Measurements from ENCODE around the gene ERO1B. TPM values are rescaled to one million over a fixed set of nuclear protein-coding genes. Genes with fewer than 3 reads are reported as not detected.

The ERO1B gene
- total and polyA plus RNA-seq, 2 donors (not counting 1 experiment from before 2014, with no cell fraction given), result 2.2 to 5.0 TPM

GRCh38 chr1:236302941-236303340 lies 21.2 kb upstream of the ERO1B start:
- TF ChIP-seq EZH2 (IDR thresholded peaks at IDR 0.05; ENCODE audit: low read length, missing control alignments) (no peak), CTCF (conservative IDR thresholded peaks at IDR 0.05 in 1 of 2, IDR thresholded peaks at IDR 0.05 in 1 of 2; ENCODE audit: low read depth in 1 of 2, low read length in 2 of 2) (no peak)
- no peak for DNase-seq (ENCODE audit: low read depth in 2 of 2)
- Histone ChIP-seq H3K27ac (ENCODE audit: insufficient read depth, low read length) (no peak overlapping the region), H2AFZ (ENCODE audit: low read length) (no peak overlapping the region), H3K27me3 (ENCODE audit: control insufficient read depth, insufficient read depth, low read length) (no peaks in the 10 kb centered on the region), H3K4me1 (ENCODE audit: control insufficient read depth, extremely low read depth, insufficient read depth, low read length) (no peaks in the 10 kb centered on the region), H3K79me2 (ENCODE audit: control insufficient read depth, insufficient read depth, low read length) (no peaks in the 10 kb centered on the region), H3K4me3 (replicated peaks in 1 of 4; ENCODE audit: control extremely low read depth in 1 of 4, insufficient read depth in 1 of 4, low read depth in 3 of 4, low read length in 4 of 4) (no peak overlapping the region), H3K4me2 (ENCODE audit: extremely low read depth, insufficient read depth, low read length) (no peak overlapping the region), H3K9ac (ENCODE audit: insufficient read depth, low read length) (no peak overlapping the region), H4K20me1 (ENCODE audit: control insufficient read depth, extremely low read depth, insufficient read depth, low read length) (no peaks in the 10 kb centered on the region), H3K9me3 (ENCODE audit: control insufficient read depth, insufficient read depth, low read depth, low read length) (no peaks in the 10 kb centered on the region), H3K36me3 (ENCODE audit: control insufficient read depth, insufficient read depth, low read length) (no peaks in the 10 kb centered on the region)

- no peak overlapping the region for H3K9ac ChIP-seq (ENCODE audit: insufficient read depth, low read length)
- no peak overlapping the region for H2AFZ ChIP-seq (ENCODE audit: low read length)
- no peak overlapping the region for H3K4me2 ChIP-seq (ENCODE audit: extremely low read depth, insufficient read depth, low read length)
- H3K36me3 ChIP-seq (ENCODE audit: control insufficient read depth, insufficient read depth, low read length), result no peaks in the 10 kb centered on the region
- no peaks in the 10 kb centered on the region for H3K4me1 ChIP-seq (ENCODE audit: control insufficient read depth, extremely low read depth, insufficient read depth, low read length)
- H3K27ac ChIP-seq (ENCODE audit: insufficient read depth, low read length), result no peak overlapping the region
- no peak for TF ChIP-seq CTCF (conservative IDR thresholded peaks at IDR 0.05 in 1 of 2, IDR thresholded peaks at IDR 0.05 in 1 of 2; ENCODE audit: low read depth in 1 of 2, low read length in 2 of 2)
- TF ChIP-seq EZH2 (IDR thresholded peaks at IDR 0.05; ENCODE audit: low read length, missing control alignments), result no peak
- no peak overlapping the region for H3K4me3 ChIP-seq (replicated peaks in 1 of 4; ENCODE audit: control extremely low read depth in 1 of 4, insufficient read depth in 1 of 4, low read depth in 3 of 4, low read length in 4 of 4)
- H4K20me1 ChIP-seq (ENCODE audit: control insufficient read depth, extremely low read depth, insufficient read depth, low read length), result no peaks in the 10 kb centered on the region
- no peaks in the 10 kb centered on the region for H3K27me3 ChIP-seq (ENCODE audit: control insufficient read depth, insufficient read depth, low read length)
- H3K9me3 ChIP-seq (ENCODE audit: control insufficient read depth, insufficient read depth, low read depth, low read length), result no peaks in the 10 kb centered on the region
- H3K79me2 ChIP-seq (ENCODE audit: control insufficient read depth, insufficient read depth, low read length), result no peaks in the 10 kb centered on the region
- no peak for DNase-seq (ENCODE audit: low read depth in 2 of 2)
These were observed 20.2 kb upstream of the ERO1B start for GRCh38 chr1:236301958-236302335.

DNA sequence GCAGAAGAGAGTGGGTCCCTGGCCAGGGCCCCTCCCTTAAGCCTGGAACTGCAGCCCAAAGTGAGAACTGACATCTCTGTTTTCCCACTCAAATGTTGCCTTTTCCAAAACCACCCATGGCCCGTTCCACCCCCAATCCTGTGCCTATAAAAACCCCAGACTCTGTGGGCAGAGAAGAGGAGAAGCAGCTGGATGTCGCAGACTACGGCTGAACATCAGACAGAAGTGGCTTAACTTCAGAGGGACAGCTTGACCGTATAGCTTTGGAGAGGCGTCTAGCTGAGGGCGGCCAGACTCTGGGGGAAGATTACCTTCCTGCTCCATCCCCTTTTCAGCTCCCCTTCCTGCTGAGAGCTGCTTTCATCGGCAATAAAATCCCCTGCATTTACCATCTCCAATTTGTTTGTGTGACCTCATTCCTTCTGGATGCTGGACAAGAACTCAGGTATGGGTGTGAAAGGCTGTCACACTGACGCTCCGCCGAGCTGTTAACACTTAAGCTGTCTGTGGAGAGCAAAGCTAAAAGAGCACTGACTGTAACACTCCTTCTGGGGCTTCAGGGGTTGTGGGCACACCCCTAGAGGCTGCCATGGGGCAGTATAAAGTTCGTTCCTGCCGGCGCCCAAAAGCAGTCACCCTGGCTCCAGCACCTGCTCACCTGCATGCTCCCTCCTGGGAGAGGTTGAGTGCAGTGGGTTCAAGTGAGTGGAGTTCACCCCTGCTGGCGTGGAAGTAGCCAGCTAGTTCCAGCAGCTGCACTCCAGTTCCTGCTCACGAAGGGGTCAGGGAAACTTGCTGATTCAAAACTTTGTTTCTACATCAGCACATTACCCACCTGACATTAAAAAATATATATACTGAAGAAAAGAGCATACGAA lies 19.6 kb upstream of the ERO1B start:
- no peak for DNase-seq (ENCODE audit: low read depth in 2 of 2)
- no peaks in the 10 kb centered on the region for H3K79me2 ChIP-seq (ENCODE audit: control insufficient read depth, insufficient read depth, low read length)
- H3K36me3 ChIP-seq (ENCODE audit: control insufficient read depth, insufficient read depth, low read length), result no peaks in the 10 kb centered on the region
- no peaks in the 10 kb centered on the region for H3K27me3 ChIP-seq (ENCODE audit: control insufficient read depth, insufficient read depth, low read length)
- no peaks in the 10 kb centered on the region for H4K20me1 ChIP-seq (ENCODE audit: control insufficient read depth, extremely low read depth, insufficient read depth, low read length)
- H3K4me2 ChIP-seq (ENCODE audit: extremely low read depth, insufficient read depth, low read length), result no peak overlapping the region
- no peak overlapping the region for H3K27ac ChIP-seq (ENCODE audit: insufficient read depth, low read length)
- TF ChIP-seq CTCF (conservative IDR thresholded peaks at IDR 0.05 in 1 of 2, IDR thresholded peaks at IDR 0.05 in 1 of 2; ENCODE audit: low read depth in 1 of 2, low read length in 2 of 2) (no peak), EZH2 (IDR thresholded peaks at IDR 0.05; ENCODE audit: low read length, missing control alignments) (no peak)
- no peaks in the 10 kb centered on the region for H3K9me3 ChIP-seq (ENCODE audit: control insufficient read depth, insufficient read depth, low read depth, low read length)
- no peak overlapping the region for H3K9ac ChIP-seq (ENCODE audit: insufficient read depth, low read length)
- no peaks in the 10 kb centered on the region for H3K4me1 ChIP-seq (ENCODE audit: control insufficient read depth, extremely low read depth, insufficient read depth, low read length)
- no peak overlapping the region for H2AFZ ChIP-seq (ENCODE audit: low read length)
- no peak overlapping the region for H3K4me3 ChIP-seq (replicated peaks in 1 of 4; ENCODE audit: control extremely low read depth in 1 of 4, insufficient read depth in 1 of 4, low read depth in 3 of 4, low read length in 4 of 4)

Measured in fibroblast of lung (primary cell).